ENCODE measurements around the gene ZNF749.

ZNF749 gene

GRCh38 chr19:57435062-57435978 is at the start of gene ZNF749:
Gene ZNF749 (plus strand): TSS chr19:57435325. CDS start chr19:57435579, 254 bp downstream.
- Histone ChIP-seq H3K4me3 (ENCODE audit: low read depth in 1 of 5, low read length in 5 of 5) (peak within 1 kb of the TSS; percentile 83 to 96 (median 94)), H3K9me3 (ENCODE audit: control insufficient read depth in 5 of 5, low read length in 5 of 5) (peaks cover 0 to 12% (median 1%) of the 10 kb centered on the region in 5 donors), H3K36me3 (ENCODE audit: control insufficient read depth in 5 of 5, insufficient read depth in 5 of 5, low read length in 5 of 5) (peaks cover 0 to 14% (median 11%) of the 10 kb centered on the region in 5 donors), H3K27ac (ENCODE audit: low read depth, low read length) (no peak within 1 kb of the TSS), H3K27me3 (ENCODE audit: control insufficient read depth in 5 of 5, insufficient read depth in 4 of 5, low read length in 5 of 5) (no peaks in the 10 kb centered on the region), H3K9ac (ENCODE audit: low read length in 5 of 5) (peak within 1 kb of the TSS; percentile 38 to 91 (median 87)), H3K4me1 (ENCODE audit: control insufficient read depth in 5 of 5, insufficient read depth in 5 of 5, low read length in 5 of 5) (peaks cover 4 to 22% (median 19%) of the 10 kb centered on the region in 5 donors)

- peak overlapping the region; percentile 32 to 95 (median 73) for H3K9ac ChIP-seq (ENCODE audit: low read length in 5 of 5)
- H3K4me1 ChIP-seq (ENCODE audit: control insufficient read depth in 5 of 5, insufficient read depth in 5 of 5, low read length in 5 of 5): peaks cover 6 to 22% (median 19%) of the 10 kb centered on the region in 5 donors
- H3K4me3 ChIP-seq (ENCODE audit: low read depth in 1 of 5, low read length in 5 of 5): peak overlapping the region; percentile 73 to 95 (median 88)
- peak overlapping the region; percentile 92 for H3K27ac ChIP-seq (ENCODE audit: low read depth, low read length)
- peaks cover 0 to 3% (median 0%) of the 10 kb centered on the region in 5 donors for H3K27me3 ChIP-seq (ENCODE audit: control insufficient read depth in 5 of 5, insufficient read depth in 4 of 5, low read length in 5 of 5)
- H3K9me3 ChIP-seq (ENCODE audit: control insufficient read depth in 5 of 5, low read length in 5 of 5): no peaks in the 10 kb centered on the region
- peaks cover 0 to 12% (median 4%) of the 10 kb centered on the region in 5 donors for H3K36me3 ChIP-seq (ENCODE audit: control insufficient read depth in 5 of 5, insufficient read depth in 5 of 5, low read length in 5 of 5)
Measured at GRCh38 chr19:57389194-57389729, 45.9 kb upstream of the ZNF749 start.

GRCh38 chr19:57389730-57390598 is 45.2 kb upstream of the ZNF749 start, which contains the start of gene ZNF548:
Gene ZNF548 (plus strand): TSS chr19:57389854. CDS start chr19:57390100, 246 bp downstream.
- Histone ChIP-seq H3K27ac (ENCODE audit: low read depth, low read length) (peak within 1 kb of the TSS; percentile 92), H3K4me3 (ENCODE audit: low read depth in 1 of 5, low read length in 5 of 5) (peak within 1 kb of the TSS; percentile 82 to 95 (median 92)), H3K9ac (ENCODE audit: low read length in 5 of 5) (peak within 1 kb of the TSS; percentile 32 to 99 (median 95)), H3K9me3 (ENCODE audit: control insufficient read depth in 5 of 5, low read length in 5 of 5) (no peaks in the 10 kb centered on the region), H3K36me3 (ENCODE audit: control insufficient read depth in 5 of 5, insufficient read depth in 5 of 5, low read length in 5 of 5) (peaks cover 0 to 17% (median 8%) of the 10 kb centered on the region in 5 donors), H3K27me3 (ENCODE audit: control insufficient read depth in 5 of 5, insufficient read depth in 4 of 5, low read length in 5 of 5) (peaks cover 0 to 3% (median 0%) of the 10 kb centered on the region in 5 donors), H3K4me1 (ENCODE audit: control insufficient read depth in 5 of 5, insufficient read depth in 5 of 5, low read length in 5 of 5) (peaks cover 6 to 22% (median 19%) of the 10 kb centered on the region in 5 donors)

- Histone ChIP-seq H3K4me1 (ENCODE audit: control insufficient read depth in 5 of 5, insufficient read depth in 5 of 5, low read length in 5 of 5) (peaks cover 6 to 13% (median 7%) of the 10 kb centered on the region in 5 donors), H3K36me3 (ENCODE audit: control insufficient read depth in 5 of 5, insufficient read depth in 5 of 5, low read length in 5 of 5) (peaks cover 16 to 68% (median 53%) of the 10 kb centered on the region in 5 donors), H3K9ac (ENCODE audit: low read length in 5 of 5) (no peak overlapping the region), H3K27ac (ENCODE audit: low read depth, low read length) (no peak overlapping the region), H3K27me3 (ENCODE audit: control insufficient read depth in 5 of 5, insufficient read depth in 4 of 5, low read length in 5 of 5) (peaks cover 0 to 6% (median 0%) of the 10 kb centered on the region in 5 donors), H3K4me3 (ENCODE audit: low read depth in 1 of 5, low read length in 5 of 5) (no peak overlapping the region), H3K9me3 (ENCODE audit: control insufficient read depth in 5 of 5, low read length in 5 of 5) (peaks cover 15 to 37% (median 28%) of the 10 kb centered on the region in 5 donors)
Measured at GRCh38 chr19:57395710-57396109, 39.4 kb upstream of the ZNF749 start.

DNA sequence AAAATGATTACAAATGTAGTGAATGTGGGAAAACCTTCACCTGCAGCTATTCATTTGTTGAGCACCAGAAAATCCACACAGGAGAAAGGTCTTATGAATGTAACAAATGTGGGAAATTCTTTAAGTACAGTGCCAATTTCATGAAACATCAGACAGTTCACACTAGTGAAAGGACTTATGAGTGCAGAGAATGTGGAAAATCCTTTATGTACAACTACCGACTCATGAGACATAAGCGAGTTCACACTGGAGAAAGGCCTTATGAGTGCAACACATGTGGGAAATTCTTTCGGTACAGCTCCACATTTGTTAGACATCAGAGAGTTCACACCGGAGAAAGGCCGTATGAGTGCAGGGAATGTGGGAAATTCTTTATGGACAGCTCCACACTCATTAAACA is 36.3 kb upstream of the ZNF749 start:
- Histone ChIP-seq H3K27me3 (ENCODE audit: control insufficient read depth in 5 of 5, insufficient read depth in 4 of 5, low read length in 5 of 5) (peaks cover 0 to 6% (median 0%) of the 10 kb centered on the region in 5 donors), H3K36me3 (ENCODE audit: control insufficient read depth in 5 of 5, insufficient read depth in 5 of 5, low read length in 5 of 5) (peaks cover 16 to 63% (median 53%) of the 10 kb centered on the region in 5 donors), H3K4me3 (ENCODE audit: low read depth in 1 of 5, low read length in 5 of 5) (peak overlapping the region in 2 of 5 donors; percentile 25 to 29), H3K4me1 (ENCODE audit: control insufficient read depth in 5 of 5, insufficient read depth in 5 of 5, low read length in 5 of 5) (peaks cover 0 to 12% (median 0%) of the 10 kb centered on the region in 5 donors), H3K9me3 (ENCODE audit: control insufficient read depth in 5 of 5, low read length in 5 of 5) (peaks cover 15 to 48% (median 29%) of the 10 kb centered on the region in 5 donors), H3K27ac (ENCODE audit: low read depth, low read length) (no peak overlapping the region), H3K9ac (ENCODE audit: low read length in 5 of 5) (peak overlapping the region in 1 of 5 donors; percentile 91)

GRCh38 chr19:57403737-57404563 is 31.2 kb upstream of the ZNF749 start:
- Histone ChIP-seq H3K4me1 (ENCODE audit: control insufficient read depth in 5 of 5, insufficient read depth in 5 of 5, low read length in 5 of 5) (peaks cover 0 to 6% (median 0%) of the 10 kb centered on the region in 5 donors), H3K4me3 (ENCODE audit: low read depth in 1 of 5, low read length in 5 of 5) (no peak overlapping the region), H3K9me3 (ENCODE audit: control insufficient read depth in 5 of 5, low read length in 5 of 5) (peaks cover 4 to 18% (median 13%) of the 10 kb centered on the region in 5 donors), H3K27ac (ENCODE audit: low read depth, low read length) (no peak overlapping the region), H3K9ac (ENCODE audit: low read length in 5 of 5) (no peak overlapping the region), H3K27me3 (ENCODE audit: control insufficient read depth in 5 of 5, insufficient read depth in 4 of 5, low read length in 5 of 5) (peaks cover 0 to 5% (median 0%) of the 10 kb centered on the region in 5 donors), H3K36me3 (ENCODE audit: control insufficient read depth in 5 of 5, insufficient read depth in 5 of 5, low read length in 5 of 5) (peaks cover 8 to 16% (median 11%) of the 10 kb centered on the region in 5 donors)

DNA sequence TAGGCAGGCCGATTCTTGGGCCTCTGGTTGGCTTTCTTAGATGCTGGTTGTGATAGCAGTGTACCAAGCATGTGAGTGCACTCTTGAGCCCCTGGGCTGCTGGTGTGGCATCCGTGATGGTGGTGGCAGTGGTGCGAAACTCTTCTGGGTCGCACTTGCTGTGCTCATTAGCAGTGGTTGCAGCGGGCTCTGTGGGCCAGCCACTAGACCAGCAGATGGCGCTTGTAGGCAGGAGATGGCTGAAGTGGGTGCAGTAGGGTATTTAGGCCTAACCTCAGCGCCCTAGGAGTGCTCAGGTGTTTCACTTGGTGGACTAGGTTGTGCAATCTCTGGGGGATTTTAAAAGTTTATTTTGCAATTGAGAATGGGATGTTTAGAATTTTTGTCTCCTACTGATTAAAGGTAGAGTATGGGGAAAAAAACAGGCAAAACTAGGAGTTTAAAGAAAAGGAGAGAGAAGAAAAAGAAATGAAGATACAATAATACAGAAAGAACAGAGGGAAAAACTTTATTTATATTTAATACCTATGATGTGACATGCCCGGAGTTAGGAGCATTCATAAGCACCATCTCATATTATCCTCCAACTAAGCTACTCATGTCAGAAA is 28.5 kb upstream of the ZNF749 start:
- Histone ChIP-seq H3K36me3 (ENCODE audit: control insufficient read depth in 5 of 5, insufficient read depth in 5 of 5, low read length in 5 of 5) (peaks cover 0 to 3% (median 0%) of the 10 kb centered on the region in 5 donors), H3K4me3 (ENCODE audit: low read depth in 1 of 5, low read length in 5 of 5) (no peak overlapping the region), H3K4me1 (ENCODE audit: control insufficient read depth in 5 of 5, insufficient read depth in 5 of 5, low read length in 5 of 5) (peaks cover 3 to 12% (median 11%) of the 10 kb centered on the region in 5 donors), H3K9me3 (ENCODE audit: control insufficient read depth in 5 of 5, low read length in 5 of 5) (peaks cover 0 to 10% (median 5%) of the 10 kb centered on the region in 5 donors), H3K27ac (ENCODE audit: low read depth, low read length) (no peak overlapping the region), H3K27me3 (ENCODE audit: control insufficient read depth in 5 of 5, insufficient read depth in 4 of 5, low read length in 5 of 5) (no peaks in the 10 kb centered on the region), H3K9ac (ENCODE audit: low read length in 5 of 5) (no peak overlapping the region)

- H3K27me3 ChIP-seq (ENCODE audit: control insufficient read depth in 5 of 5, insufficient read depth in 4 of 5, low read length in 5 of 5): no peaks in the 10 kb centered on the region
- peaks cover 7 to 21% (median 18%) of the 10 kb centered on the region in 5 donors for H3K4me1 ChIP-seq (ENCODE audit: control insufficient read depth in 5 of 5, insufficient read depth in 5 of 5, low read length in 5 of 5)
- H3K9ac ChIP-seq (ENCODE audit: low read length in 5 of 5): peak within 1 kb of the TSS; percentile 28 to 96 (median 92)
- H3K27ac ChIP-seq (ENCODE audit: low read depth, low read length): peak within 1 kb of the TSS; percentile 54
- H3K36me3 ChIP-seq (ENCODE audit: control insufficient read depth in 5 of 5, insufficient read depth in 5 of 5, low read length in 5 of 5): peaks cover 4 to 21% (median 20%) of the 10 kb centered on the region in 5 donors
- peak within 1 kb of the TSS; percentile 86 to 100 (median 97) for H3K4me3 ChIP-seq (ENCODE audit: low read depth in 1 of 5, low read length in 5 of 5)
- H3K9me3 ChIP-seq (ENCODE audit: control insufficient read depth in 5 of 5, low read length in 5 of 5): peaks cover 0 to 7% (median 3%) of the 10 kb centered on the region in 5 donors
Measured at GRCh38 chr19:57410877-57411671, 24.1 kb upstream of the ZNF749 start, which contains the start of gene ZNF17. Gene ZNF17 (plus strand): TSS chr19:57411161. CDS start chr19:57413616, 2,455 bp downstream.
